Measurements from ENCODE around the gene TEAD1. TPM values are rescaled to one million over a fixed set of nuclear protein-coding genes. Genes with fewer than 3 reads are reported as not detected.

The TEAD1 gene
- total RNA-seq, 4 donors from 2014 or later: 38.8 to 110 (median 75.3) TPM

GRCh38 chr11:12797996-12798395 is 123.8 kb downstream of the TEAD1 start:
- no peak for DNase-seq
- Histone ChIP-seq H3K27me3 (no peaks in the 10 kb centered on the region), H3K27ac (no peak overlapping the region), H3K36me3 (no peaks in the 10 kb centered on the region), H3K4me1 (no peaks in the 10 kb centered on the region), H3K9me3 (no peaks in the 10 kb centered on the region), H3K4me3 (no peak overlapping the region)
- no peak for TF ChIP-seq CTCF (IDR thresholded peaks at IDR 0.05)
- TF ChIP-seq POLR2A (IDR thresholded peaks at IDR 0.05): no peak
- intact Hi-C loops (cut with DNase I; ENCODE audit: low total_unique reads): no loop called here

GRCh38 chr11:12798609-12799011 is 124.4 kb downstream of the TEAD1 start:
- H3K9me3 ChIP-seq: no peaks in the 10 kb centered on the region
- H3K36me3 ChIP-seq: no peaks in the 10 kb centered on the region
- H3K27me3 ChIP-seq: no peaks in the 10 kb centered on the region
- intact Hi-C loops (cut with DNase I; ENCODE audit: low total_unique reads): no loop called here
- no peak for DNase-seq
- H3K4me1 ChIP-seq: peaks cover 0 to 5% of the 10 kb centered on the region in 2 donors
- peak overlapping the region; percentile 1 to 44 for H3K27ac ChIP-seq
- no peak overlapping the region for H3K4me3 ChIP-seq
- no peak for TF ChIP-seq CTCF (IDR thresholded peaks at IDR 0.05)
- no peak for TF ChIP-seq POLR2A (IDR thresholded peaks at IDR 0.05)

- Histone ChIP-seq H3K9me3 (no peaks in the 10 kb centered on the region), H3K27me3 (no peaks in the 10 kb centered on the region), H3K36me3 (no peaks in the 10 kb centered on the region), H3K27ac (peak overlapping the region; percentile 1 to 44), H3K4me3 (no peak overlapping the region), H3K4me1 (peaks cover 0 to 6% of the 10 kb centered on the region in 2 donors)
- DNase-seq: no peak
- TF ChIP-seq CTCF (IDR thresholded peaks at IDR 0.05) (no peak), POLR2A (IDR thresholded peaks at IDR 0.05) (no peak)
- intact Hi-C loops (cut with DNase I; ENCODE audit: low total_unique reads): no loop called here
Measured at GRCh38 chr11:12799334-12799835, 125.2 kb downstream of the TEAD1 start.

GRCh38 chr11:12800032-12800671 is 125.9 kb downstream of the TEAD1 start:
- peak overlapping the region; percentile 23 to 44 for H3K27ac ChIP-seq
- DNase-seq: no peak
- H3K36me3 ChIP-seq: no peaks in the 10 kb centered on the region
- TF ChIP-seq CTCF (IDR thresholded peaks at IDR 0.05) (no peak), POLR2A (IDR thresholded peaks at IDR 0.05) (no peak)
- intact Hi-C loops (cut with DNase I; ENCODE audit: low total_unique reads): loop anchor here (10.0 kb wide), 1 partner anchor 45 kb away; no protein-coding TSS in a partner anchor
- H3K4me3 ChIP-seq: no peak overlapping the region
- peaks cover 0 to 6% of the 10 kb centered on the region in 2 donors for H3K4me1 ChIP-seq
- no peaks in the 10 kb centered on the region for H3K9me3 ChIP-seq
- no peaks in the 10 kb centered on the region for H3K27me3 ChIP-seq

- Histone ChIP-seq H3K4me3 (no peak overlapping the region), H3K27me3 (no peaks in the 10 kb centered on the region), H3K27ac (peak overlapping the region in 1 of 2 donors; percentile 23), H3K4me1 (peaks cover 0 to 6% of the 10 kb centered on the region in 2 donors), H3K9me3 (no peaks in the 10 kb centered on the region), H3K36me3 (no peaks in the 10 kb centered on the region)
- intact Hi-C loops (cut with DNase I; ENCODE audit: low total_unique reads): loop anchor here (10.0 kb wide), 1 partner anchor 46 kb away; no protein-coding TSS in a partner anchor
- TF ChIP-seq CTCF (IDR thresholded peaks at IDR 0.05) (no peak), POLR2A (IDR thresholded peaks at IDR 0.05) (no peak)
- no peak for DNase-seq
Measured at GRCh38 chr11:12800871-12801270, 126.7 kb downstream of the TEAD1 start.
